Measurements from ENCODE around the gene RHOC.

Gene RHOC

DNA sequence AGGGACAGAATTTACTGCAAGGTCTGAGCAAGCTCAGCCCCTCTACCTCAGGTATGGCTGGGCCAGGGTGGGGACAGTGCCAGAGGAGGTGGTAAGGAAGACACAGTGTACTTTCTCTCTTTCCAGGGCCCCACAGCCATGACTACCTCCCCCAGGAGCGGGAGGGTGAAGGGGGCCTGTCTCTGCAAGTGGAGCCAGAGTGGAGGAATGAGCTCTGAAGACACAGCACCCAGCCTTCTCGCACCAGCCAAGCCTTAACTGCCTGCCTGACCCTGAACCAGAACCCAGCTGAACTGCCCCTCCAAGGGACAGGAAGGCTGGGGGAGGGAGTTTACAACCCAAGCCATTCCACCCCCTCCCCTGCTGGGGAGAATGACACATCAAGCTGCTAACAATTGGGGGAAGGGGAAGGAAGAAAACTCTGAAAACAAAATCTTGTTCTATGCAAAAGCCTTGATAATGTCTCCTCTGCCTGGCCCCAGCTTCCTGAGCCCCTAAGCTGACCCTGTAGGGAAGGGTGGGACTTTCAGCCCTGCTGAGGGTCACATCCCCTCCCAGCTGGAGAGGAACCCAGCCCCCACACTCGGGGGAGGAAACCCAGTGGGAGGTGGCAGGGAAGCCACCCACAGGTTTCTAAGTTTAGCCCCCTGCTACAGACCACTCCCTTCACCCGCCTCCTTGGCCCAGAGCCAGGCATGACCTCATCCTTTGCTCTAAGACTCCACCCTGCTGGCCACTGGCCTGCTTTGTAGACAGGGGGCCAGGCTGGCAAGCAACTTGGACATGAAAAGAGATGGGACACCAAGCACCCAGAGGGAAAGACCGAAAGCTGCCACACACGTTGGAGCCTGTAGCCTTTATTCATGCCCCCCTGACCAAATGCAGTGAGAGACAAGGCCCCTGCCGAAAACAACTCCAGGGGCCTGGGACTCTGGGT is 6.4 kb downstream of the RHOC start:
- DNase-seq = peak; percentile 56

DNA sequence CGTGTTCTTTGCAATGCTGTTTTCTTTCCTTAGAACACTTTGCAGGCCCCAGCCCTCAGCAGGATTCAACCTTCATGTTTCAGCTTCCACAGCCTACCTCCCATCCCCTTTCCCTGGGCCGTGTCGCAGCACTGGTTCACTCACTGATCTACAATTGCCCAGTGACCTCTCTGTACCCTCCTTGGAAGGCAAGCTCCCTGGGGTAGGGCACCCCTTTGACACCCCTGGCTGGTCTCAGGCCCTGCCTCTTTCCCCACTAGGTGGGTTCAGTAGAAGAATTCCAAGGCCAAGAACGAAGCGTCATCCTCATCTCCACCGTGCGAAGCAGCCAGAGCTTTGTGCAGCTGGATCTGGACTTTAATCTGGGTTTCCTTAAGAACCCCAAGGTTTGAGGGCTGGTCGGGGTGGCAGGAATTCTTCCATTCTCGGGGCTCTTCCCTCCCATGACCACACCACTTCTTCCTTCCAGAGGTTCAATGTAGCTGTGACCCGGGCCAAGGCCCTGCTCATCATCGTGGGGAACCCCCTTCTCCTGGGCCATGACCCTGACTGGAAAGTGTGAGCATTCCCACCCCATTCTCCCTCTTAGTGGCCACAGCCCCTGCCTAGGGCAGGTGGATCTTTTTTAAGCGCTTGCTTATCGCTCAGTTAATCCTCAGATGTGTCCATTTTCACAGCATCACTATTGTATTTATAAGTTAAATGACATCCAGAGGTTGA is 7.3 kb downstream of the RHOC start:
- no peak for DNase-seq

DNA sequence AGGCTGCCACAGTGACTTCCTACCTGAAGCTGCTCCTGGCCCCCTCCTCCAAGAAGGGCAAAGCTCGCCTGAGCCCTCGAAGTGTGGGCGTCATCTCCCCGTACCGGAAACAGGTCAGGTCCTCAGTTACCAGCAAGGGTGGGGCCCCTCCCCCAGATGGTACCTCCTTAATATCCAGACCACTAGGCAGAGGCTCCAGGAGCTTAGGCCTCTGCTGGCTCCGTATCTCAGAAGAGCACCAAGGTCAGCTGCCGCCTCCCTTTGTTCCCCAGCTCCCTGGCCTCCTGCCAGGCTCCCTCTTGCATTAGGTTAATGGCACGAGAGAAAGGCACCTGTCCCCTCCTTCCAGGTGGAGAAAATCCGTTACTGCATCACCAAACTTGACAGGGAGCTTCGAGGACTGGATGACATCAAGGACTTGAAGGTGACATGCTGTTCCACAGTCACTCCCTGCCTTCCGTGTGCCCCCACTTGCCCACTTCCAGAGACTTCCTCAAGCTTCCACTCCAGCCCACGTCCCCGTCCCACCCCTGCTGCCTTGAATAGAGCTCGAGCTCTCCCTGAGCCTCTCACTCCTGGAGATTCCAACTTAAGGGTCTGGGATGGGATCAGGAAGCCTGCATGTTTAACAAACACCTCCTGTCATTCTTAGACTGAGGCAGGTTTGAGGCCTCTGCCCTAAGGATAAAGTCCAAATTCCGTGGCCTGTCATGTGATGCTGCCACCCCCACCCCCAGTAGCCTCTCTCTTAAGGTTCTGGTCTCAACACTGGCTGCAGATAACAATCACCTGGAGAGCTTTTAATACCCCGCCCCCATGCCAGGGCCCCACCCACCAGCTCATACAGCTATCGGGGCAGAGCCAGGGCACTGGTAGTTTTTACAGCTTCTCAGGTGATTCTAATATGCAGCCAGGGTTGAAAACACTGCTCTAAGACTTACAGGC is 8.3 kb downstream of the RHOC start:
- DNase-seq = no peak

- no peak for DNase-seq
These were observed 9.1 kb downstream of the RHOC start for GRCh38 chr1:112697781-112698201.

DNA sequence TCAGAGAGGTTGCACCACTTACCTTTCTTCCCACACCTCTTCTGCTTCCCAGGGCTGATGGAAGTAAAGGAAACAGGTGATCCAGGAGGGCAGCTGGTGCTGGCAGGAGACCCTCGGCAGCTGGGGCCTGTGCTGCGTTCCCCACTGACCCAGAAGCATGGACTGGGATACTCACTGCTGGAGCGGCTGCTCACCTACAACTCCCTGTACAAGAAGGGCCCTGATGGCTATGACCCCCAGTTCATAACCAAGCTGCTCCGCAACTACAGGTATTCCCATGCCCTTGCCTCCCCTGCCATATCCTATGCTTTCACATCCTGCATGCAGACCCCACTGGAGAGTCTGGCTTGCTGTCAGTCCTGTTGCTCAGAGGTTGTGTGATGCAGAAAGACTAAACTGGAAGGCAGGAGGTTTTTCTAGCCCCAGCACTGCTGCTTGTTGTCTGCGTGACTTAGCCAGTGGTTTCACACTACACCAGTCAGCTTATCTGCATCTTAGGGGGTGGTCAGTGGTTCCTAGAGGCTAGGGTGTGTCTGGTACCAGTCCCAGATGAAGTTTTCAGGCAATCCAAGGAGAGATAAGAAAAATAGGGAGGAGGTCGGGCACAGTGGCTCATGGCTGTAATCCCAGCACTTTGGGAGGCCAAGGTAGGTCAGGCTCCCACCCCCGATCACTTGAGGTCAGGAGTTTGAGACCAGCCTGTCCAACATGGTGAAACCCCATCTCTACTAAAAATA is 10.2 kb downstream of the RHOC start:
- no peak for DNase-seq

DNA sequence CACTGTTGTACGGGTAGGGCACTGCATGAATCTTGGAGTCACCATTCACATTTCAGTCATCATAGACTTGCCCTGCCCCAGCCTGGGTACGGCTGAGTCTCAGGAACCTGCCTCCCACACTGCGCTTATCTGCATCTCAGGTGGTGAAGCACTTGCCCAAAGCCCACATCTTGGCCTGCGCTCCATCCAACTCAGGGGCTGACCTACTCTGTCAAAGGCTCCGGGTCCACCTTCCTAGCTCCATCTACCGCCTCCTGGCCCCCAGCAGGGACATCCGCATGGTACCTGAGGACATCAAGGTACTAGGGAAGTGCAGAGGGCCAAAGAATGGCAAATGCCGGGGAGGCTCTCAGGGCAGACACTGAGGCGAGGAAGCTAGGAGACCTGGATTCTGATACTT is 11.7 kb downstream of the RHOC start:
- no peak for DNase-seq

DNA sequence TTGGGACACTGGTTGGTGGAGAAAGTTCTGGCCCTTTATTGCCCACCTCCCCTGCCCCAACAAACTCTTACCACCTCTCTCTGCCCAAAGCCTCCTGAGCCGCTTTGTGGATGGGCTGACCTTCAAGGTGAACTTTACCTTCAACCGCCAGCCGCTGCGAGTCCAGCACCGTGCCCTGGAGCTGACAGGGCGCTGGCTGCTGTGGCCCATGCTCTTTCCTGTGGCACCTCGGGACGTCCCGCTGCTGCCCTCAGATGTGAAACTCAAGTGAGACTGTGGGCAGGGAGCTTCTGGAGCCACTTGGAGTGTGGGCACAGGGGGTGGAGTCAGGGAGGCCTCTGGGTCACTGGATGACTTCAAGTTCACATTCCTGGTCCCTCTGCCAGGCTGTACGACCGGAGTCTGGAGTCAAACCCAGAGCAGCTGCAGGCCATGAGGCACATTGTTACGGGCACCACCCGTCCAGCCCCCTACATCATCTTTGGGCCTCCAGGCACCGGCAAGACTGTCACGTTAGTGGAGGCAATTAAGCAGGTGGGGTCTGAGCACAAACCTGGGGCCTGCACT is 12.5 kb downstream of the RHOC start:
- DNase-seq = no peak

- DNase-seq = no peak
These were observed 13.1 kb downstream of the RHOC start for GRCh38 chr1:112693821-112694220.

DNA sequence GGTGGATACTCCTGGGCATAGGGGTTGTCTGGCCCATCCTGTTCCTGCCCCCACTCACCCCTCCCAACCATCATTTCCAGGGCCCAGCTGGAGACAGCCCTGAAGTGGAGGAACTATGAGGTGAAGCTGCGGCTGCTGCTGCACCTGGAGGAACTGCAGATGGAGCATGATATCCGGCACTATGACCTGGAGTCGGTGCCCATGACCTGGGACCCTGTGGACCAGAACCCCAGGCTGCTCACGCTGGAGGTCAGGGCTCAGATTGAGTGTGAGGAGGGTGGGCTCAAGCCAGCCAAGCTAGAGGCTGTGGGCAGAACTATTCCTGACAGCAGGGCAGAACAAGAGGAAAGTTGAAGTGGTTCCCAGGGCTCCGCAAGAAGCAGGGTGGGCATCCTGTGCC is 14.2 kb downstream of the RHOC start:
- no peak for DNase-seq

GRCh38 chr1:112689842-112690237 is 17.1 kb downstream of the RHOC start:
- DNase-seq = no peak

DNA sequence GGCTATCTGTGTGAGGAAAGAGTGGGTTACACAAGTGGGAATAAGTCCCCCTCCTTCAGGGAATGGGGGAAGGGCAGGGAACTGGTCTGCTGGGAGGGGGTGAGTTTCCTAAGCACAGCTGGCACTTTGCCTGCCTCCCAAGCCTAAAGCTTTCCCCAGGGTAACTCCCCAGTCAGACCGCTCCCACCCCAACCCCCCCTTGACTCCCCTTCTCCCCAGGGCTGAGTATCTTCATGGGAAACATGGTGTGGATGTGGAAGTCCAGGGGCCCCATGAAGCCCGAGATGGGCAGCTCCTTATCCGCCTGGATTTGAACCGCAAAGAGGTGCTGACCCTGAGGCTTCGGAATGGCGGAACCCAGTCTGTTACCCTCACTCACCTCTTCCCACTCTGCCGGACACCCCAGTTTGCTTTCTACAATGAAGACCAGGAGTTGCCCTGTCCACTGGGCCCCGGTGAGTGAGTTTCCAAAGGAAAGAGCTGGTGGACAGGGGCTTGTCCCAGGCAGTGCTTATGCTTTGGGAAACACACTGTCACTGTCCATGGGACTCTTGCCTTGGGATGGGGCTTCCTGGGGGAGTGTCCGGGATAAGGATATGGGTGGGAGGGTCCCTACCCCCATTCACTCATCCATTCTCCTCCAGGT is 17.6 kb downstream of the RHOC start:
- DNase-seq = no peak

- DNase-seq = no peak
These were observed 18.1 kb downstream of the RHOC start for GRCh38 chr1:112688781-112689193.

DNA sequence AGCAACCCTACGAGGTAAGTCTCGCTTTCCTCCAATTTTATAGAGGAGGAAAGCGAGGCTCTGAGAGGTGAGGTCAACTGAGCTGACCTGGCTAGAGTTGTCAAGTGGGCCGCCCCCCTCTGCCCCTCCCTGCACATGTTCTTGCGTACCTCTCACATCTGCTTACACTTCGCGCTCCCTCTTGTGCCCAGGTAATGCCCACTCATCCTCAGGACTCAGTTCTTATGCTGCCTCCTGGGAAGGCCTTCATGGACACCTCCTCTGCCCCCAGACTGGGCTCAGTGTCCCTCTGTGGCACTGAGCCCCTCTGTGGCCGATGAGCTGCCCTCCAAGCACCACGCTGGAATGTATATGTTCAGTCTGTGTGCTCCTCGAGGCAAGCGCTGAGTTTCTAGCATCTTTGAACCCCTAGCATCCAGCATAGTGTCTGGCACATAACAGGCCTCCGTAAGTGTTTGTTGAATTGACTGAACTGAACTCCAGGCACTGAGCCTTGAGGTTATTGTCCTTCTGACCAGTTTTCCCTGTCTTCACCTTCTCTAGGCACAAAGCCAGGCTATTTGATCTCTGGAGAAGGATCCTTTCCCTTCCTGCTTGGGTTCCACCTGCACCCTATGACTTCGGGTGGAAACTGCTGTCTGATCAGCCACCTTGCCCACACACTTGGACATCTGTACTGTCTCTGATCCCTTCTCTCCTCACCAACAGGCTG is 19.0 kb downstream of the RHOC start:
- no peak for DNase-seq

DNA sequence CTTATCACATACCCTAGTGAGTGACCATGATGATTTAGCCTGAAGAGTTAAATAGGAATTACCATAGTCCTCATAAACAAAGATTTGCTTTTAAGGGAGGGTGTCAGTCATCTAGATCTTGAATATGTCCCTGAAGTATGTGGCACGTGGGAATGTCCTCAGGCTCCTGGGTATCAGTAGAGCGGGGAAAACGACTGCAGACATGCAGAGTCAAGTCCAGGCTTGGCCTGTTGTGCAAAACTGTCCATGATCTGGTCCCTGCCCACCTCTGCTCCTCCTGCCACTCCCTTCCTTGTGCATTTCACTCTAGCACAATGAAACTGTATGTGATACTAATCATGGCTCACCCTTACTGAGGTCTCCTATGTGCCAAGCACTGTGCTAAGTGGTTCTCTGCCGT is 19.6 kb downstream of the RHOC start:
- no peak for DNase-seq

DNA sequence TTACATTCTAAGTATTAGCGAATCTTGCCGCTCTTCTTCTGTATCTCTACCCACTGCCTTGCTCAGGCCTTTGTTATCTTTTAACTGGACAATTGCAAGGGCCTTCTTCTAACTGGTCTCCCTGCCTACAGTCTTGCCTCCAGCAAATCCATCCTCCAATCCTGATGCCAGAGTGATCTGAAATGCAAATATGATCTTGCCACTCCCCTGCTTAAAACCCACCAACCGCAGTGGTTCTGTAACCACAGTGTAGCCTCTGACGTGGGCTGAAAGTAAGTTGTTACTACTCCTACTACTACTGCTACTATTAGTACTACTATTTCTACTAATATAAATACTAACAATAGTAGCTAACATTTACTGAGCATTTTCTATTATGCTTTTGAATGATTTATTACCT is 20.1 kb downstream of the RHOC start:
- no peak for DNase-seq

- DNase-seq = no peak
These were observed 20.5 kb downstream of the RHOC start for GRCh38 chr1:112686417-112686816.

DNA sequence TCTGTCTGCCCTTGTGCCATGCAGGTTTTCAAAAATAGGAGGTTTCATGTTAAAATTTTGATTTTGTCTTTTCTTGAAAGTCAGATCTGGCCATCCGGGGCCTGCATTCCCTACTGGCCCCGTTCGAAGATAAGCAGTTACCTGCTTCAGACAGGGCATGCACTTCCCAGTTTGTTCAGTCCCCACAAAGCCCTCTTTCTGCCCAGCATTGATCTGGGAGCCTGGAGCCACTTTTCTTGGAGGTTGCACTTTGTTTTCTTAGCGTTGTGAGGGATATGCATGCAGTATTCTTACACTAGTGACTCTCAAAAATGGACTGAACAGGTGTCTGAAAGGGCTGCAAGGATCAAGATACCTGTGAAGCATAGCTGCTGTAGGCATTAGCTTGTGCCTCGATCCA is 21.0 kb downstream of the RHOC start:
- DNase-seq = no peak

DNA sequence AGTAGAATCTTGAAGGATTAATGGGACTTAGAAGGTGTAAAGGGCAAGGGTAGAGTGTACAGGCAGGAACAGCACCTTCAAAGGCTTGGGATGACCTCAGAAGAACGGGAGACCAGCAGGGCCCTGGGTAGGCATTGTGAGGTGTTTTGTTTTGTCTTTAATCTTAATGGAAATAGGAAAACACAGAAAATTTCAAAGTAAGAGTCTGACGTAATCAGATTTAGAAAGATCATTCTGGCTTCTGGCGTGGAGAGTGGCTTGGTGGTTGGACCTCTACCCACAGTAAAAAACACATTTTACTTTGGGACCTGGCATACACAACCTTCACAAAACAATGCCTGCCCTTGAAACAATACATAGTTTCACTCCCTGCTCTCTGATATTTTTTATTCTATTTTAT is 28.3 kb downstream of the RHOC start:
- DNase-seq = no peak

GRCh38 chr1:112677501-112677900 is 29.4 kb downstream of the RHOC start:
- DNase-seq = no peak

GRCh38 chr1:112676543-112676942 is 30.4 kb downstream of the RHOC start:
- DNase-seq = no peak
